ENCODE measurements around the gene CBLC. TPM values are rescaled to one million over a fixed set of nuclear protein-coding genes. Genes with fewer than 3 reads are reported as not detected.

The CBLC gene
- total RNA-seq, 2 experiments from 2014 or later: not detected

- Histone ChIP-seq H3K4me1 (ENCODE audit: insufficient read depth, low read length) (peaks cover 6% of the 10 kb centered on the region), H3K27ac (ENCODE audit: low read depth in 1 of 2, low read length in 2 of 2) (no peak overlapping the region), H3K4me3 (ENCODE audit: low read length) (no peak overlapping the region), H3K27me3 (ENCODE audit: control insufficient read depth in 1 of 2, insufficient read depth in 2 of 2, low read length in 2 of 2) (peaks cover 13 to 22% of the 10 kb centered on the region in 2 experiments), H3K9me3 (ENCODE audit: control insufficient read depth in 1 of 2, insufficient read depth in 1 of 2, low read length in 2 of 2) (peaks cover 0 to 4% of the 10 kb centered on the region in 2 experiments), H3K36me3 (ENCODE audit: insufficient read depth, low read length) (no peaks in the 10 kb centered on the region)
- Mint-ChIP-seq H3K27me3 (peaks cover 44% of the 10 kb centered on the region), H3K4me1 (ENCODE audit: low read depth) (no peaks in the 10 kb centered on the region), H3K27ac (no peak overlapping the region), H3K36me3 (ENCODE audit: low read depth) (no peaks in the 10 kb centered on the region), H3K9me3 (no peaks in the 10 kb centered on the region), H3K4me3 (no peak overlapping the region)
- ChIA-PET CTCF (interaction anchor here (0.6 kb wide), 1 partner anchor 61 kb away, joined by 3 read pairs; no protein-coding TSS in a partner anchor), POLR2A (no interaction called here)
- DNase-seq (no peak), ATAC-seq (ENCODE audit: poor library complexity) (no peak)
- intact Hi-C loops (cut with DNase I, micrococcal nuclease): no loop called here
- no peak for TF ChIP-seq CTCF (IDR thresholded peaks at IDR 0.05)
Observed at GRCh38 chr19:44813070-44813840, 35.6 kb downstream of the CBLC start.

GRCh38 chr19:44813841-44814470, 36.3 kb downstream of the CBLC start:
- H3K36me3 Mint-ChIP-seq (ENCODE audit: low read depth): no peaks in the 10 kb centered on the region
- H3K4me1 Mint-ChIP-seq (ENCODE audit: low read depth): no peaks in the 10 kb centered on the region
- DNase-seq: no peak
- intact Hi-C loops (cut with DNase I, micrococcal nuclease): no loop called here
- no peak for TF ChIP-seq CTCF (IDR thresholded peaks at IDR 0.05)
- Histone ChIP-seq H3K9me3 (ENCODE audit: control insufficient read depth in 1 of 2, insufficient read depth in 1 of 2, low read length in 2 of 2) (peaks cover 0 to 4% of the 10 kb centered on the region in 2 experiments), H3K27ac (ENCODE audit: low read depth in 1 of 2, low read length in 2 of 2) (no peak overlapping the region), H3K4me1 (ENCODE audit: insufficient read depth, low read length) (peaks cover 6% of the 10 kb centered on the region), H3K36me3 (ENCODE audit: insufficient read depth, low read length) (no peaks in the 10 kb centered on the region), H3K4me3 (ENCODE audit: low read length) (no peak overlapping the region), H3K27me3 (ENCODE audit: control insufficient read depth in 1 of 2, insufficient read depth in 2 of 2, low read length in 2 of 2) (peaks cover 10 to 17% of the 10 kb centered on the region in 2 experiments)
- no peak overlapping the region for H3K27ac Mint-ChIP-seq
- POLR2A ChIA-PET: no interaction called here
- no peak for ATAC-seq (ENCODE audit: poor library complexity)
- H3K27me3 Mint-ChIP-seq: peaks cover 41% of the 10 kb centered on the region
- H3K4me3 Mint-ChIP-seq: no peak overlapping the region
- H3K9me3 Mint-ChIP-seq: no peaks in the 10 kb centered on the region
- CTCF ChIA-PET: interaction anchor here (0.6 kb wide), 1 partner anchor 62 kb away, joined by 3 read pairs; no protein-coding TSS in a partner anchor

GRCh38 chr19:44814517-44814916, 36.8 kb downstream of the CBLC start:
- H3K27me3 Mint-ChIP-seq: peaks cover 37% of the 10 kb centered on the region
- no peak for ATAC-seq (ENCODE audit: poor library complexity)
- no peaks in the 10 kb centered on the region for H3K4me1 Mint-ChIP-seq (ENCODE audit: low read depth)
- ChIA-PET POLR2A (no interaction called here), CTCF (no interaction called here)
- H3K9me3 Mint-ChIP-seq: no peaks in the 10 kb centered on the region
- H3K4me3 ChIP-seq (ENCODE audit: low read length): no peak overlapping the region
- no peak for DNase-seq
- H3K36me3 Mint-ChIP-seq (ENCODE audit: low read depth): no peaks in the 10 kb centered on the region
- H3K4me1 ChIP-seq (ENCODE audit: insufficient read depth, low read length): peaks cover under 1% of the 10 kb centered on the region
- H3K4me3 Mint-ChIP-seq: no peak overlapping the region
- peaks cover 6 to 11% of the 10 kb centered on the region in 2 experiments for H3K27me3 ChIP-seq (ENCODE audit: control insufficient read depth in 1 of 2, insufficient read depth in 2 of 2, low read length in 2 of 2)
- no peak for TF ChIP-seq CTCF (IDR thresholded peaks at IDR 0.05)
- H3K27ac Mint-ChIP-seq: no peak overlapping the region
- H3K27ac ChIP-seq (ENCODE audit: low read depth in 1 of 2, low read length in 2 of 2): no peak overlapping the region
- H3K36me3 ChIP-seq (ENCODE audit: insufficient read depth, low read length): no peaks in the 10 kb centered on the region
- intact Hi-C loops (cut with DNase I, micrococcal nuclease): no loop called here
- H3K9me3 ChIP-seq (ENCODE audit: control insufficient read depth in 1 of 2, insufficient read depth in 1 of 2, low read length in 2 of 2): peaks cover 0 to 4% of the 10 kb centered on the region in 2 experiments

All from CD4-positive, alpha-beta T cell (primary cell).